Neuronal stem cell (in vitro differentiated cells): ENCODE results near the gene UNC5C.

ENCODE experiments used
- DNase-seq: peaks from one replicate; pipeline ENCODE4 v3.0.0-alpha.2; 2013; ENCODE audit warnings: low spot score
- H2AFZ ChIP-seq: one replicate; pipeline ENCODE4 v1.6.1; 2013; ENCODE audit warnings: mild to moderate bottlenecking, low read length, inconsistent platforms
- H2AK5ac ChIP-seq: 2 replicates; pipeline ENCODE4 v1.6.1; 2013; ENCODE audit warnings: low read depth, mild to moderate bottlenecking, inconsistent platforms, low read length, moderate library complexity, mixed read lengths
- H2BK120ac ChIP-seq: 2 replicates; pipeline ENCODE4 v1.6.1; 2013; ENCODE audit warnings: low read depth, mild to moderate bottlenecking, inconsistent platforms, low read length, moderate library complexity, mixed read lengths
- H2BK12ac ChIP-seq: one replicate; pipeline ENCODE4 v1.6.1; 2013; ENCODE audit warnings: low read length, inconsistent platforms
- H2BK15ac ChIP-seq: 2 replicates; pipeline ENCODE4 v1.6.1; 2013; ENCODE audit warnings: mild to moderate bottlenecking, low read length, inconsistent platforms, mixed read lengths
- H2BK5ac ChIP-seq: one replicate; pipeline ENCODE4 v1.6.1; 2013; ENCODE audit warnings: inconsistent platforms, mild to moderate bottlenecking, low read length, moderate library complexity
- H3K14ac ChIP-seq: one replicate; pipeline ENCODE4 v1.6.1; 2013; ENCODE audit warnings: low read length, inconsistent platforms
- H3K18ac ChIP-seq: 2 replicates; pipeline ENCODE4 v1.6.1; 2013; ENCODE audit warnings: low read length, inconsistent platforms
- H3K23ac ChIP-seq: 2 replicates; pipeline ENCODE4 v1.6.1; 2013; ENCODE audit warnings: low read depth, mild to moderate bottlenecking, mixed read lengths, low read length, inconsistent platforms; ENCODE audit not compliant: poor library complexity
- H3K27ac ChIP-seq: replicated peaks from 3 replicates; pipeline ENCODE4 v1.5.1; 2013; ENCODE audit warnings: low read length, inconsistent platforms
- H3K27me3 ChIP-seq, 3 experiments: 2 replicates each; pipeline ENCODE4 v1.6.1; 2013; ENCODE audit warnings: low read length in 3 of 3, mild to moderate bottlenecking in 2 of 3, inconsistent platforms in 1 of 3, low read depth in 1 of 3, mixed read lengths in 1 of 3, moderate library complexity in 1 of 3; ENCODE audit not compliant: control insufficient read depth in 3 of 3, insufficient read depth in 3 of 3
- H3K36me3 ChIP-seq, 2 donors: replicated peaks in 1 of 2; 2 replicates each; pipeline ENCODE4 v1.6.1; 2013; ENCODE audit warnings: low read length in 2 of 2; ENCODE audit not compliant: control insufficient read depth in 2 of 2, insufficient read depth in 2 of 2
- H3K4ac ChIP-seq: 2 replicates; pipeline ENCODE4 v1.6.1; 2013; ENCODE audit warnings: inconsistent platforms, mild to moderate bottlenecking, low read length, moderate library complexity
- H3K4me1 ChIP-seq, 2 donors: 1 replicate in 1 of 2; 2 replicates in 1 of 2; pipeline ENCODE4 v1.6.1; 2013; ENCODE audit warnings: low read length in 2 of 2, low read depth in 1 of 2; ENCODE audit not compliant: control insufficient read depth in 2 of 2, insufficient read depth in 1 of 2
- H3K4me2 ChIP-seq: one replicate; pipeline ENCODE4 v1.6.1; 2013; ENCODE audit warnings: mild to moderate bottlenecking, low read length, inconsistent platforms; ENCODE audit not compliant: insufficient read depth, poor library complexity, severe bottlenecking
- H3K4me3 ChIP-seq, 2 donors: 2 replicates each; pipeline ENCODE4 v1.5.1; 2013; ENCODE audit warnings: low read length in 2 of 2, mild to moderate bottlenecking in 2 of 2, inconsistent platforms in 1 of 2, moderate library complexity in 1 of 2
- H3K79me1 ChIP-seq: one replicate; pipeline ENCODE4 v1.6.1; 2013; ENCODE audit warnings: low read depth, mild to moderate bottlenecking, inconsistent platforms, low read length, moderate library complexity
- H3K9ac ChIP-seq: one replicate; pipeline ENCODE4 v1.6.1; 2013; ENCODE audit warnings: mild to moderate bottlenecking, low read depth, low read length, inconsistent platforms; ENCODE audit not compliant: poor library complexity
- H3K9me3 ChIP-seq, 2 donors: replicated peaks in 1 of 2; 2 replicates each; pipeline versions ENCODE3 to v1.6.1; 2013; ENCODE audit warnings: low read length in 2 of 2, mild to moderate bottlenecking in 2 of 2, inconsistent platforms in 1 of 2, low read depth in 1 of 2, mixed read lengths in 1 of 2, moderate library complexity in 1 of 2; ENCODE audit not compliant: control insufficient read depth in 2 of 2, insufficient read depth in 1 of 2
- H4K8ac ChIP-seq: one replicate; pipeline ENCODE4 v1.6.1; 2013; ENCODE audit warnings: low read depth, mild to moderate bottlenecking, inconsistent platforms, low read length, moderate library complexity
- H4K91ac ChIP-seq: one replicate; pipeline ENCODE4 v1.6.1; 2013; ENCODE audit warnings: low read length, low read depth, mild to moderate bottlenecking, inconsistent platforms; ENCODE audit not compliant: poor library complexity
- WGBS, 2 donors: extraction: QIAGEN DNeasy Blood & Tissue Kit; methylation state at CpG; one replicate each; pipeline ENCODE4 v1.1.7; 2013; ENCODE audit warnings: missing lambda C conversion rate in 2 of 2, mixed read lengths in 1 of 2; ENCODE audit not compliant: insufficient read length in 2 of 2, insufficient replicate concordance in 1 of 2; ENCODE audit errors: extremely low coverage in 2 of 2; 5-methylcytosine and 5-hydroxymethylcytosine counted together

UNC5C gene

DNA sequence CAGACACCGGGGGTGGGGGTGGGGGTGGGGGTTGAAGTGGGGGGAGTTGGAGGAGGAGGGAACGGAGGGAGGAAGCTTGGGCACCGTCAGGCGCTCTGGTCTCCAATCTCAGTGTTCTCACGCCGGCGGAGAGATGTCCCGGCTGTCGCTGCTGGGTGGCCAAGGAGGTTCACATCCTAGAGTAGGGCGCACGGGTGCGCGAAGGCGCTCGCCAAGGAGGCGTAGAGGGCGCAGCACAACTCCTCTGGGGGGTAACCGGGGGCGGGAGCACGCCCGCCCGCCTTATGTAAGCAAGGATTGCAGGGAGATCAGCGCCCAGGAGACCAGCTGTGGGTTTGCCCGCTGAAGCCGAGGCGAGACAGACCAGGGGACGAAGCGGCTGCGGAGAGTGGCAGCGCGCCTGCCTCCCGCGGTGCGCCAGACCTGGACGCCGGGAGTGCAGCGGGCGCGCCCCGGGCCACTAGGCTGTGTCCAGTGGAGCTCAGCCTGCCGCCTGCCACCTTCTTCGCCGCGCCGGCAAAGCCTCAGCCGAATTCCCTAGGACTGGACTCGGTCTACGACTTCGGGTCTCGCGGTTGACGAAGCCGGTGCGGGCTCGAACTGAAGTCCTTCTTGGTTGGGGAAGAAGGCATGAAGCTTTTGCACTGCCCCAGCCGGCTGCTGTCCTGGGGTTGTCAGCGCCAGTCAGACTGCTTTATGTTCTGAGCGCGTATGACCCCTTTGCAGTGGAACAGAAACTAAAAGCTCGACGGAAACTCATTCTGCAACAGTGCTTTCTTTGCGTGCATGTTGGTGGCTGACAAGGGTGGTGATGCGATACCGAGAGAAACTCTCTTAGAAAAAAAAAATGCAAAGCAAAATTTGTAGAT lies 707 bp upstream of the UNC5C start:
- no peaks in the 10 kb centered on the region for H3K9me3 ChIP-seq
- peak; percentile 43 for DNase-seq
- no peaks in the 10 kb centered on the region for H3K36me3 ChIP-seq

DNA sequence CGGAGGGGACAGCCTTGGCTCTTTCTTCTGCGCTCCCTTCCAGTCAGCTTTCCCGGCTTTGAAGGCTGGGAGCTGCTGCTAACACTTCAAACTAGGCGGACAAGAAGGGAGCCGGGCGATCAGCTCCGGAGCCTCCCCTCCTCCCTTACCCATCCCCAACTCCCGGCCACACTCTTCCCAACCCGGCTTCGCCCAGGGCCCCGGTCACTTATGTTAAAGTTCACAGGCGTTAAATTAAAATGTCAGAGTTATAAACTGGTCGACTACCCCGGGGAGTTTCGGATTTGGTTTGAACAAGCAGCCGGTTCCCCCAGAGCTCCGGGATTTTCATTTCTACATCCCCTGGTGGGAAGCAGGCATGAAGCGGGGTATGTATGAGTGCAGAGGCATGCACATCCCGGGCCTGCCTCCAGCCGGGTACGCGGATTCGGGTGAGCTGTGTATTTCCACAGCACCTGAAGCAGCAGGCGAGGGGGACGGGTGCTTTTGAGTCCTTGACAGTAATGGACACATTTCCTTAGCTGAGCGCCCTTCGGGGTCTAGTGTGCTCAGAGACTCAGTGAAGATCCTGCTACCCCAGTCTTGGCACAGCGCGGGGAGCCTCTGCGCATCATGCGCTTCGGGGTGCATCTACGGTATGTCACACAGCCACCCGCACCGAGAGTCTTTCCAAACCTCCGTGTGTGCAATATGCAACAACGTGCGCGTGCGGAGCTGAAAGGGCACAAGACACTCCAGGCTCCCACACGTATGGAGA lies 880 bp downstream of the UNC5C start:
- Histone ChIP-seq H4K91ac (no peak overlapping the region), H3K36me3 (no peaks in the 10 kb centered on the region), H3K79me1 (no peaks in the 10 kb centered on the region), H2BK15ac (no peak overlapping the region), H3K14ac (no peak overlapping the region), H2AK5ac (no peak overlapping the region), H3K27me3 (peaks cover 0 to 17% (median 0%) of the 10 kb centered on the region in 3 experiments), H2BK5ac (no peak overlapping the region), H3K27ac (no peak overlapping the region), H4K8ac (no peak overlapping the region), H2BK12ac (no peak overlapping the region), H3K4me2 (peak overlapping the region; percentile 93), H3K18ac (peak overlapping the region; percentile 65), H3K4ac (no peak overlapping the region), H3K9ac (peak overlapping the region; percentile 46), H2AFZ (peak overlapping the region; percentile 96), H3K9me3 (no peaks in the 10 kb centered on the region), H3K4me1 (peaks cover 0 to 15% of the 10 kb centered on the region in 2 donors), H3K4me3 (peak overlapping the region; percentile 74 to 77), H2BK120ac (no peak overlapping the region), H3K23ac (no peak overlapping the region)
- WGBS, 2 donors = no CpG with 5 or more reads among the region's 41 CpGs
- peak; percentile 46 for DNase-seq

More for the DNA sequence above, 707 bp upstream of the UNC5C start:
- peak overlapping the region; percentile 91 for H3K18ac ChIP-seq
- no peak overlapping the region for H3K23ac ChIP-seq
- H2BK120ac ChIP-seq = no peak overlapping the region
- no peak overlapping the region for H2AK5ac ChIP-seq
- no peak overlapping the region for H3K27ac ChIP-seq
- H3K4me3 ChIP-seq = peak overlapping the region; percentile 74 to 90
- peak overlapping the region; percentile 86 for H3K9ac ChIP-seq
- H2AFZ ChIP-seq = peak overlapping the region; percentile 96
- no peak overlapping the region for H2BK5ac ChIP-seq
- WGBS, 2 donors = no CpG with 5 or more reads among the region's 64 CpGs
- no peak overlapping the region for H4K91ac ChIP-seq
- peaks cover 0 to 17% (median 0%) of the 10 kb centered on the region in 3 experiments for H3K27me3 ChIP-seq
- no peaks in the 10 kb centered on the region for H3K79me1 ChIP-seq
- H3K4me2 ChIP-seq = peak overlapping the region; percentile 72
- H2BK12ac ChIP-seq = no peak overlapping the region
- no peak overlapping the region for H2BK15ac ChIP-seq
- no peak overlapping the region for H4K8ac ChIP-seq
- H3K4me1 ChIP-seq = peaks cover 6 to 17% of the 10 kb centered on the region in 2 donors
- H3K4ac ChIP-seq = no peak overlapping the region
- H3K14ac ChIP-seq = no peak overlapping the region

DNA sequence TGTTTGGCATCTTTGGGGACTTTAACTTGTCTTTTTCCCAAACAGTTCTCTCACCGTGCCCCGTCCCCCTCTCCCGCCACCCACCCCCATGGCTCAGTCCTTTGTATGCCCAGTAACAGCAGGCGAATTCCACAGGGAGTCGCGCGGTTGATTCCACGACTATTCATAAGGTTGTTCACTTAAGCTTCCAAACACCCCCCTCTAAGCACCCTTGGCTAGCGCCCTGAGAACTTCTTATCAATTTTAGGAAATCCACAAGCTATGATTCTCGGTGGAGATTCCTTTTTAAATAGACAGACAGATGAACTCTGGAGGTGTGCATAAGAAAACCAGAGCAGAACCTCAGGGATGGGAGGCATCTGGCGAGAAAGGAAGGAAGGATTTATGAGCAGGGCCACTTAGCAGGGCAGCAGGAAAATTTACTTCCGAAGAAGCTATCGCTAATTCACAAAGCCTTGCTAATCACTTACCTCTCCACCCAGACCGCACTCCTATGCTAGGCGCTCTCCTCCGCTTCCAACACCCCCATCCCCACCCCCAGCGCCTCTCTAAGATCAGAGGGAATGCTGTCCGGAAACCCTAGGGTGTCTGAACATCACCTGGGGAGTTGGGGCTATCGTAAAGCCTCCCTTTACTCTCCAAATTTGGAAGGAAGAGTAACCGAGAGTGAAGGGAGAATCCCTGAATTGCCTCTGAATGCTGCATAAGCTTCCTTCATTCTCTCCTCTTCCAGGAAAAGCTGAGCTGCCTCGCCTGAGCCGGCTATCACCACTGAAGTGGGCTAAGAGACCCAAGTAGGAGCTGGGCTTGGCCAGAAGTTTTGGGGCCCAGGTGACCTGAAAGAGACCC lies 1.7 kb downstream of the UNC5C start:
- H3K14ac ChIP-seq = no peak overlapping the region
- no peak overlapping the region for H2BK15ac ChIP-seq
- H3K4me3 ChIP-seq = peak overlapping the region; percentile 74 to 77
- no peak overlapping the region for H4K8ac ChIP-seq
- no peak overlapping the region for H4K91ac ChIP-seq
- H3K4me2 ChIP-seq = peak overlapping the region; percentile 93
- no peak overlapping the region for H2BK120ac ChIP-seq
- no peaks in the 10 kb centered on the region for H3K79me1 ChIP-seq
- H2BK12ac ChIP-seq = no peak overlapping the region
- no peak overlapping the region for H3K4ac ChIP-seq
- H3K4me1 ChIP-seq = peaks cover 0 to 15% of the 10 kb centered on the region in 2 donors
- no peak for DNase-seq
- peak overlapping the region; percentile 69 for H3K18ac ChIP-seq
- H3K9ac ChIP-seq = no peak overlapping the region
- H3K27me3 ChIP-seq = peaks cover 0 to 17% (median 0%) of the 10 kb centered on the region in 3 experiments
- no peaks in the 10 kb centered on the region for H3K9me3 ChIP-seq
- no CpG with 5 or more reads among the region's 22 CpGs for WGBS, 2 donors
- H2BK5ac ChIP-seq = no peak overlapping the region
- peak overlapping the region; percentile 96 for H2AFZ ChIP-seq
- H3K27ac ChIP-seq = no peak overlapping the region
- H3K36me3 ChIP-seq = no peaks in the 10 kb centered on the region
- H2AK5ac ChIP-seq = no peak overlapping the region
- no peak overlapping the region for H3K23ac ChIP-seq
